CMK (cell line): ENCODE measurements around the gene GARRE1.
"Not testable (repeated sequence)": the region's sequence is repeated elsewhere in the genome, so short reads cannot be mapped to it uniquely, and the experiment has no call there.

Experiments used
- DNase-seq: peaks from one replicate; pipeline ENCODE4 v3.0.0-alpha.2; 2010; ENCODE audit warnings: low read depth

The GARRE1 gene

DNA sequence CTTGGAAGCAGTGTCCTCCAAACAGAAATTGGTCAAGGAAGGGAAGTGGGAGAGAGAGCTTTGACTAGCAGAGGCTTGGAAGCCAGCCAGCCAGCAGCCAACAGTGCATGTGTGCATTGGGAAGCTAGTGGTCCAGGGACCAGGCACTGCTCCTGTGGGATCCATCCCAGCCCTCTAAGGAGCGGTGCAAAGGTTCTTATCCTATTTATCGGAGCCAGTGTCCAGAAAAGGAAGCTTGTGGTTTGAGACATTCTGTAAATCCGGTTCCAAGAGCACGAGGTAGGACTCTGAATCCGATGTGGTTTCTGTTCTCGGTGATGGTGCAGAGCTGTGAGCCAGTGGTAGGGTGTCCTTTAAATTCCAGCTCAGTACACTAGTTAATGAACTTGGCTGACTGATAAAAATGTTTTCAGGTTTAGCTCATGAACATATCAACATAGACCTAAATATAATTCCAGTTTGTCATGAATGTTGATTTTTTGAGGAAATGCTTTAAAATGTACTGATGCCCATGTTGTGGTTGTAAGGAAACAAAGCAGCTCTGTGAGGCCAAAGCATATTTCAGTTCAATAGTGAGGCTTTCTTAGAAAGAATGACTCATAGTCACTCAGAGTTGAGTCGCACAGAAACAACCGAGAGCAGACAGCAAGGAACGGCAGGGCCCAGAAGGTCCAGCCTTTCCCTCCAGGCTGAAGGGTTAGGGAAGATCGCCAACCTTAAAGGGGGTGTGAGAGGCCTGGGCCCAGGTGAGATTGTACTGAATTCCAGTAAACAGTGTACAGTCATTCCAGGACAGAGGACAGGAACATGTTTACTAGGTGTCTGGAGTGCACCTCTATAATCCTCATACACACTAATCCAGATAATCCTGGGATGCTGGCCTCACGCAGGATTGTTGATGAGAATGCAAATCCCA is 21.5 kb upstream of the GARRE1 start:
- no peak for DNase-seq

DNA sequence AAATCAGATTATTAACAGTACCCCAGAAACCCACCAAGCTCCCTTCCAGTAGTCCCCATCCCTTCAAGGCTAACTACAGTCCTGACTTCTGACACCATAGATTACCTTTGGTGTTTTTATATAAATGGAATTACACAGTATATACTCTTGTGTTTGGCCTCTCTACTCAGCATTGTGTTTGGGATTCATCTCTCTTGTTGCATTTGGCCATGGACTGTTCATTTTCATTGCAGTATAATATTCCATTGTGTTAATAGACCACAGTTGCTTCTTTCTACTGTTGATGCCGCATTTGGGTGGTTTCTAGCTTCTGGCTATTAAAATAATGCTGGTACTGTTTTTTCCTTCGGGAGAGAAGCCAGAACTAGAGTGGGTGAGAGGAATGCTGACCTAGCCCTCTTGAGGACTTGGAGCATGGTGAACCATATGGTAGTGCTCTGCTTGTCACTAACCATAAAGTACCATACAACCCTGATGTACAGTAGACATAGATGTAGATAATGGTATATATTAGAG is 18.9 kb upstream of the GARRE1 start:
- no peak for DNase-seq

DNA sequence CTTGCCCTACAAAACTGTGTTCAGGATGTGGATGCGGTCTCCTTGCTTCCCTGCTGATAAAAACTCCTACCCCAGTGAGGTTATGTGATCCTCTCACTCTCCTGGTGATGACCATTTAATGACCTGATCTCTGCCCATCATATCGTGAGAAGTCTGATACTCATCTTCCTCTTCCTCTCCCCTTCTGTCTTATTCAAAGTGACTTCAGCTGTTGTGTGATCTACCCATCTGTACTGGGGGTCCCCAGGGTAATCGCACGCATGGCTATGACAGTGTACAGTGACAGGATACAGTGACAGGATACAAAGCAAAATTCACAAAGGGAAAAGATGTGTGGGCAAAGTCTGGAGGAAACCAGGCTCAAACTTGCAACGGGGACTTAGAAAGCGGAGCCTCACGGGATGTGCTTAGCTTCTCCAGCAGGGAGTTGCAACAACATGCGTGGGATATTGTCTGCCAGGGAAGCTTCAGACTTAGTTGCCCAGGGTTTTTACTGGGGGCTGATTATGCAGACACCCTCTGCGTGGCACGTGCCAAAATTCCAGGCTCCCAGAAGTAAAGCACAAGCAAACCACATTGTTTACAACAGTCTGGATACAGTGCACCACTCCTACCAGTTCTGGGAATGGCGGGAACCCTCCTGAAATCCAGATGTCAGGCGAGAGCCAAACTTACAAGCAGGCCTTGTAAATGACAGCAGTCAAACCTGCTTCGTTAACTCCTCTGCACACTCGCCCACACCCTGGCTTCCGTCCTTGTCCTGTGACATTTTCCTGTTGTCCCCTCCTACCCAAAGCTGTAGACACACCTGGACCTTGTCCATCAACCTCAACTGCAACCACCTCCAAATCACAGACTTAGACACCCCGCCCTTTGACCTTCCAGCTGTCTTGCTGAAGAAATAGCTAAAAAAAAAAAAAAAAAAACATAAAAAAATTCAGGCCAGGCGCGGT is 18.0 kb upstream of the GARRE1 start:
- DNase-seq = no peak

DNA sequence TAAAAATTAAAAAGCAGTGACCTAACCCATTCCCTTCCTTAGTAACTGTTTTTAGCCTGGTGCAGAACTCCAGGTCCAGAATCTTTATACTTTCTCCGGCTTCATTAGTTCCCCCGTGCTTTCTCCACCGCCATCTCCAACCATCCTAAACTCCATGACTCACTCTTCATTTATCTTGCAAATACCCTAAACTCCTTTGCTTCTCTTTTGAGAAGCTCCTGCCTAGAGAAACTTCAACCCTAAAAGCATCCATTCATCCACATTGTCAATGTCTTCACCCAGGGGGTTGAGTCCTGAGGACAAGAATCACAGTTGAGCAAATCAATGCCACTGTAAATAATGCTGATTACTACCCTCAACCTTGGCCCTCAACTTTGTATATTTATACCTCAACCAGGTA is 17.1 kb upstream of the GARRE1 start:
- DNase-seq = no peak

DNA sequence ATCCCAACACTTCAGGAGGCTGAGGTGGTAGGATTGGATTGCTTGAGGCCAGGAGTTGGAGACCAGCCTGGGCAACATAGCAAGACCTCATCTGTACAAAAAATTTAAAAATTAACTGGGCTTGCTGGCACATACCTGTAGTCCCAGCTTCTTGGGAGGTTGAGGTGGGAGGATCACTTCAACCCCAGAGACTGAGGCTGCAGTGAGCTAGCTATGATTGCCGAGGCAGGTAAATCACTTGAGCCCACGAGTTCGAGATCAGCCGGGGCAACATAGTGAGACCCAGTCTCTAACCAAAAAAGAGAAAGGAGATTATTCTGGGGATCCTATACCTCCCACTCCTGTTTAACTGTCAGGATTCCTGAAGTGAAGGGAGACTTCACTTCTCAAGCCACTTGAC is 16.4 kb upstream of the GARRE1 start:
- DNase-seq = no peak

DNA sequence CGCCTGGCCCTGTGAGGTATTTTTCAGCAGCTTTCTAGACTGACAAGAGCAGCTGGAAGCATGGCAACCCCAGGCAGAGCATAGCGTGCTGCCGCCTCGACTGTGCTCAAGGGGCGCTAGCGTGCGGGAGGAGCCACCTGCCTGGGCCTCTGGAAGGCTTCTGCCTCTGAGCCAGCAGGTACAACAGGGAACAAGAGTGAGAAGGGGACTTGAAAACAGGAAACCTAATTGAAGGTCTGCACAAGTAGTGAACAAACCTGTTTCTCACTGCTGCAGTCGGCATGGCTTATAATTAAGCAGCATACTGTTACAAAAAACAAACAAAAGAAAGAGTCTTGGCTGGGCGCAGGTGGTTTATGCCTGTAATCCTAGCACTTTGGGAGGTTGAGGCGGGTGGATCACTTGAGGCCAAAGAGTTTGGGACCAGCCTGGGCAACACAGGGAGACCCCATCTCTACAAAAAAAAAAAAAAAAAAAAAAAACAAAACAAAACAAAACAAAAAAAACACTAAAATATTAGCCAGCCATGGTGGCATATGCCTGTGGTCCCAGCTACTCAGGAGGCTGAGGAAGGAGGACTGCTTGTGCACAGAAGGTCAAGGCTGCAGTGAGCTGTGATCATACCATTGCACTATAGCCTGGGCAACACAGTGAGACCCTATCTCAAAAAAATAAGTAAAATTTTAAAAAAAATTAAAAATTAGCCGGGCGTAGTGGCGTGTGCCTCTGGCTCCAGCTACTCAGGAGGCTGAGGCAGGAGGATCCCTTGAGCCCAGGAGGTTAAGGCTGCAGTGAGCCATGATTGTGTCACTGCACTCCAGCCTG is 12.6 kb upstream of the GARRE1 start:
- no peak for DNase-seq

DNA sequence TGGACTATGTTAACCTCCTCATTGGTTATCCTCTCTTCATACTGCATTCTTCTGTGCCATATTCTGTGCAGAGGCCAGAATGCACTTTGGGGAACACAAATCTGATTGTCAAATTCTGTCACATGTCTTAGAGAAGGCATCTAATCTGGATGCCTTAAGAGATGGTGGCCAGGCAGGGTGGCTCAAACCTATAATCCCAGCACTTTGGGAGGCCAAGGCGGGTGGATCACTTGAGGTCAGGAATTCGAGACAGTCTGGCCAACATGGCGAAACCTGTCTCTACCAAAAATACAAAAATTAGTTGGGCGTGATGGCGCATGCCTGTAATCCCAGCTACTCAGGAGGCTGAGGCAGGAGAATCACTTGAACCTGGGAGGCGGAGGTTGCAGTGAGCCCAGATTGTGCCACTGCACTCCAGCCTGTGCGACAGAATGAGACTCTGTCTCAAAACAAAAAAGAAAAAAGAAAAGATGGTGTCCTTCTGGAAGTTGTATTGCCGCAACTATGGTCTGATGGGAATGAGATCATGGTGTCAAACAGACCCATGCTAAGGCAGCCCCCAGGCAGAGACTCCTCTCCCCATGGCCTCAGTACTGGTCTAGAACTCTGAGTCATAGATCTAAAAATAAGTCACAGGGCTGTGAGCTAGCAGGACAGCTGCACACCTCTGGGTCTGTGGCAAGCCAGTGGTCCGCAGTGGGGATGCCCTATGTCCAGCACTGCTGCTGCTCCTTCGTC is 11.0 kb upstream of the GARRE1 start:
- not testable (repeated sequence) for DNase-seq

DNA sequence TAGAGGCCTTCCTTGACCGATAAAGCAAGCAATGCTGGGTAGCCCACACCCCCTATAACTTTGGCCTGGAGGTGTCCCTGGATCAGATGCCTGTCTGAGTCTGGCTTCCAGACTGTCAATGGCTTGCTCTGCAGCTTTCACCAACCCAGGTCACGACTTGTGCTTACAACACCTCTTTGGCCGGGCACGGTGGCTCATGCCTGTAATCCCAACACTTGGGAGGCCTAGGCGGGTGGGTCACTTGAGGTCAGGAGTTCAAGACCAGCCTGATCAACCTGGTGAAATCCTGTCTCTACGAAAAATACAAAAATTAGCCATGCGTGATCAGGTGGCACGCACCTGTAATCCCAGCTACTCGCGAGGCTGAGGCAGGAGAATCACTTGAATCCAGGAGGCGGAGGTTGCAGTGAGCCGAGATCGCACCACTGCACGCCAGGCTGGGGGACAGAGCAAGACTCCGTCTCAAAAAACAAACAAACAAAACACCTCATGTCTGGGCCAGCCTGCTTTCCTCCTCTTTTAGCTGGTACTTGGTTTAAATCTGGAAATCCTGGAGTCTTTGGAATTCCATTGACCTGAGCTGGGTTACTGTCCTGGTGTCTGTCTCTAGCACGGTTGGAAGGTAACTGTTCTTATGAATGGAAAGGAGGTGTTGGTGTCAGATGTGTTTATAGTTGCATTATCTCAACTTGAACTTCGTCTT is 10.3 kb upstream of the GARRE1 start:
- no peak for DNase-seq

DNA sequence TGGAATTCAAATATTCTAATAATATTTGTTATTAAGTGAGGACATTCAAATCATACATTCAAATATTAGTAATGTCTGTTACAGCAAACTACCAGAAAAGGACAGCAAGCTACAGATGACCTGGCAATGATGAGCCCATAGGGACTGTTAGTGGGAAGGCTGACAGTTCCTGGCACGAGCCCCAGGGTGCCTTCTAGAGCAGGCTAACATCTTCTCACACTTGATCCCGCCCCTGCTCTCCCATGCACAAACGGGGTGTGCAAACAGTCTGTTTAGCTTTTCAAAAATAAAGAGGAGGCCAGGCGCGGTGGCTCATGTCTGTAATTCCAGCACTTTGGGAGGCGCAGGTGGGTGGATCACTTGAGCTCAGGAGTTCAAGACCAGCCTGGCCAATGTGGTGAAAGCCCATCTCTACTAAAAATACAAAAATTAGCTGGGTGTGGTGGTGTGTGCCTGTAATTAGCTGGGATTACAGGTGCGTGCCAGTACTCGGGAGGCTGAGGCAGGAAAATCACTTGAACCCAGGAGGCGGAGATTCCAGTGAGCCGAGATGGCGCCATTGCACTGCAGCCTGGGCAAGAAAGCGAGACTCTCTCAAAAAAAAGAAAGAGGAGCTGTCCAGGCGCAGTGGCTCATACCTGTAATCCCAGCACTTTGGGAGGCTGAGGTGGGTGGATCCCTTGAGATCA is 9.6 kb upstream of the GARRE1 start:
- no peak for DNase-seq

DNA sequence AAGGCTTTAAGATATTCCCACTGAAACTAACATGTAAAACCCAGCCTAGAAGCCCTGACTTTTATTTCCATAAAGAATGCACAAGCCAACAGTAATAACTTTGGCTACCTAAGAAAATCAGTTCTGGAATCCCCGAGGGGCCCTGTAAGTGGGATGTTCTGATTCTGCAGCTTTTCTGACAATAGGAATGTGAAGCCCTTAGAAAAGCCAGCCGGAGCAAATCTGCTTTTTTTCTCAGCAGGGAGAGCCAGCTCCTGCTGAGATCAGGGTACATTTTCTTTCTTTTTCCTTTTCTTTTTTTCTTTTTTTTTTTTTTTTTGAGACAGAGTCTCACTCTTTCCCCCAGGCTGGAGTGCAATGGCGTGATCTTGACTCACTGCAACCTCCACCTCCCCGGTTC is 8.0 kb upstream of the GARRE1 start:
- DNase-seq = no peak

DNA sequence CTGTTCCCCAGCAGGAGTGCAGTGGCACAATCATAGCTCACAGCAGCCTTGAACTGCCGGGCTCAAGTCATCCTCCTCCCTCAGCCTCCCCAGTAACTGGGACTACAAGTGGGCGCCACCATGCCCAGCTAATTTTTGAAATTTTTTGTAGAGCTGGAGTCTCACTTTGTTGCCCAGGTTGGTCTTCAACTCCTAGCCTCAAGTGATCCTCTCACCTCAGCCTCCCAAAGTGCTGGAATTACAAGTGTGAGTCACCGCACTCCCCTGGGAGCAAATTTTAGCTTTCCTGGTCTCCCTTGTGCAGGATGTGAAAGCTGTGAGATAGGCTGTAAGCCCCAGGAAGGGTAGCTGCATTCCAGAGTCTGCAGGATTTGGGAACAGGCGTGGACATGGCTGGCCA is 5.4 kb upstream of the GARRE1 start:
- no peak for DNase-seq

DNA sequence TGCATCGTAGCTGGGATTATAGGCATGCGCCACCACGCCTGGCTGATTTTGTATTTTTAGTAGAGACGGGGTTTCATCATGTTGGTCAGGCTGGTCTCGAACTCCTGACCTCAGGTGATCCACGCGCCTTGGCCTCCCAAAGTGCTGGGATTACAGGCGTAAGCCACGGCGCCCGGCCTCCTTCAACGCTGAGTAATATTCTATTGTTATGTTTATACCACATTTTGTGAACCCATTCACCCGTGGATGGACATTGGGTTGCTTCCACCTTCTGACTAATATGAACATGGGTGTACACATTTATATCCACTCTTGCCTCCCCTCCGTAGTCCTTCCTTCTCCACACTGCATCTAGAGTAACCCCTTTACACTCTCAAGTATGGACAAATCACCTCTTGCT is 1.2 kb upstream of the GARRE1 start:
- not testable (repeated sequence) for DNase-seq

DNA sequence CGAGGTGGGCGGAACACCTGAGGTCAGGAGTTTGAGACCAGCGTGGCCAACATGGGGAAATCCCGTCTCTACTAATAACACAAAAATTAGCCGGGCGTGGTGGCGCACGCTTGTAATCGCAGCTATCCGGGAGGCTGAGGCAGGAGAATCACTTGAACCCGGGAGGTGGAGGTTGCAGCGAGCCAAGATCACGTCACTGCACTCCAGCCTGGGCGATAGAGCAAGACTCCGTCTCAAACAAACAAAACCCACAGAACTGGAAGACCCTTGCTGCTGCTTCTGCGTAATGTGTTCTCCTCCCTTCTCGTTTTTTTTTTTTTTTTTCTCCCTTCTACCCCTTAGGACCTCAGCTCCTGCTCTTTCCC is 691 bp upstream of the GARRE1 start:
- not testable (repeated sequence) for DNase-seq

DNA sequence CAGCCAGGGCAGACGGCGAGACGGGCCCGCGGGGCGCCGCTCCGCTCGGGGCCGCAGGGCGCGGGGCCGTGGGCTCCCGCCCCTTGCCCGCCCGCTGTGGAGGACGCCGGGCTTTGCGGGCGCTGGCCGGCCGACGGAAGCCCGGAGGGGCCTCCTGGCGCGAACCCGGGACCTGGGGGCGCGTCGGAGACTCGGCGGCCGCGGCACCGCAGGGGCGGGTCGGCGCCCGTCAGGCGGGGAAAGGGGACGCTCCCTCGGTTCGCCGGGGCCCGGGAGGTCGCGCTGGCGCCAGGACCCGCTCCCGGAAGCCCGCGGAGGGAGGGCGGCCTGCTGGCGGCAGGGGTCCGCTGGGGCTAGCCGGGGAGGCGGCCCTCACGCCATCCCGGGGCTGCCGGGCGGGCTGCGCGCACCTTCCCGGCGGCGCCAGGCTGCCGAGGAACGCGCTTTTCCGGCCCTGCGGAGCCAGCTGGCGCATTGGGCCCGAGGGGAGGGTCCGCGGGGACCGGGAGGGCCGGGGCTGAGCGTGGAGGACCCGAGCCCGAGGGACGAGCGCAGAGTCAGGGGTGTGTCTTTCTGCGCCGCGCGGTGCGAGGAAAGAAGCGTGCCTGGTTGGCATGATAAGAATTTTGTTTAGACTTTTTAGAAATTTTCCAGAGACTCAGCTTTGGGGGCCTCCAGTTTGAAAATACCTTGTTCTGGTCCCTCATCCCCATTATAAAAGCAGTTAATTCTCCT is 511 bp downstream of the GARRE1 start:
- no peak for DNase-seq

DNA sequence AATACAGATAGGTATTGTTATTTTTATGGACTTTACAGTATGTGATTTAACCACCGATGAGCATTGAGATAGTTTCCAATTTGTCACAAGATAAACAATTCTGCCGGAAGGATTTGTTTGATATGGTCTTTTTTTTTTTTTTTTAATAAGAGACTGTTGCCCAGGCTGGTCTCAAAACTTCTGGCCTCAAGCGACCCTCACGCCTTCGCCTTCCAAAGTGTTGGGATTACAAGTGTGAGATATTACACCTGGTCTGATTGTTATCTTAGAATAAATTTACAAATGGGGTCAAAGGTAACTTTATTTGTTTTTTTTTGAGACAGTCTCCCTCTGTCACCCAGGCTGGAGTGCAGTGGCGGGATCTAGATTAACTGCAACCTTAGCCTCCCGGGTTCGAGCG is 1.2 kb downstream of the GARRE1 start:
- no peak for DNase-seq

DNA sequence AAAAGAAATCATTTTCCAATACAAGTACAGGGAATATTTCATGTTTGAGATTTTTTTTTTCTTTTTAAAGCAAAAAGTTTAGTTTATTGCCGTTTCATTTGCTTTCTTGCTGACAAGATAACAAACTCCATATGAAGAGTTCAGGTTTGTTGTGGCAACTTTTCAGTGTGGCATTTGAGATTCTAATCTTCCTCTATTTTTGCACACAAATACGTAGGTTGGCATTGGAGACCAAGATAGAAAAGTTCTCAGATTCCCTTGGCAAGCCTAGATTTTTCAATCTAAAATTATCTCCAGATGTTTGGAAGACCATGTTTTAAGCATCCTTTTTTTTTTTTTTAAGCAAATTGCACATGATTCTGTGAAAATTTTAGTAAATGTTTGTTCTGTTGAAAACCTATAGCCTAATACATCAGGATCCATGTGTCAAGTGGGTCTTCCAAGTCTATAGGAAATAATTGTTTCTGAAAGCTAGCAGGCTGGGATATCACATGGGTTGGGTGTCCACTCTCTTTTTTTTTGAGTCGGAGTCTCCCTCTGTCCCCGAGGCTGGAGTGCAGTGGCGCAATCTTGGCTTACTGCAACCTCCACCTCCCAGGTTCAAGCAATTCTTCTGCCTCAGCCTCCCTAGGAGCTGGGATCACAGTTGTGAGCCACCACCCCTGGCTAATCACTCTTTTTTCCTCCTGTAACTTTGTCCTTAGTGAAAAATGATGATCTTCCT is 2.6 kb downstream of the GARRE1 start:
- no peak for DNase-seq

DNA sequence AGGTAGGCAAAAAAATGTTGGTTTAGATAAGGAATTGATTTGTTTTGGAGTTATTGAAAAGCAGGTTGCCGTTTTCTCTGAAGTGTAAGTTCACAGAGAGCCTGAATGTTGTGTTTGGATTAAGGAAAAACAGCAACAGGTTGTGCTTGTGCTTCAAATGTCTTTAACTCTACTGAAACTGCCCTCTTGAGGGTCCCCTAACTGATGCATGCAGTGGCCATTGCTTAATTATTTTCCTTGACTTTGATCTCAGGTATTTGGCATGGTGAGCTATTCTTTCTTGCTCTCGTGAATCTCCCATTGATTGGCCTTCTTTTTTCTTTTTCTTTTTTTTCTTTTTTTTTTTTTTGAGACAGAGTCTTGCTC is 3.2 kb downstream of the GARRE1 start:
- DNase-seq = no peak

DNA sequence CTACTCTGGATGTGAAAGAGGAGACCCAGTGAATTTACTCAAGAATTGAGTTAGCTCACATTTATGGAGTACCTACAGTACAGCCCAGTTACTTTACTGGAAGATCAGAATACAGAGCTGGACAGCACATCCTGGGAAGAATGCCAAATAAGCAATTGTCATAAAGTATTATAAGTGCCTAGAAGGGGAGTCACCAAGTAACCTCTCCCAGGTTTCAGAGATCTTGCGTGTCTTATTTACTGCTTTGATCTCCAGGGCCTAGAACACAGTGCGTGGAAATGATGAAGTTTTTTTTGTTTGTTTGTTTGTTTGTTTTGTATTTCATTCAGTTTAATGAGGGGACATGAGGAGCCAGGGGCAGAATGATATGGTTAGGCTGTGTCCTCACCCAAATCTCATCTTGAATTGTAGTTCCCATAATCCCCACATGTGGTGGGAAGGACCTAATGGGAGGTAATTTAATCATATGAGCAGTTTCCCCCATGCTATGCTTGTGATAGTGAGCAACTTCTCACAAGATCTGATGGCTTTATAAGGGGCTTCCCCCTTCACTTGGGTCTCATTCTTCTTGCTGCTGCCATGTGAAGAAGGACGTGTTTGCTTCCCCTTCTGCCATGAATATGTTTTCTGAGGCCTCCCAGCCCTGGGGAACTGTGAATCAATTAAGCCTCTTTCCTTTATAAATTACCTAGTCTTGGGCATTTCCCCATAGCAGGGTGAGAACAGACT is 5.2 kb downstream of the GARRE1 start:
- DNase-seq = no peak
